HG02642 (cell line): ENCODE results near the gene SCARB1.
A peak's percentile ranks its signal among the peaks of the same experiment; 100 is the strongest.

ENCODE experiments used
- ATAC-seq: cut with Tn5 transposase; IDR thresholded peaks from one replicate; pipeline ENCODE4 v1.9.1; 2021; ENCODE audit warnings: mild to moderate bottlenecking; ENCODE audit not compliant: unreplicated experiment, poor library complexity

SCARB1 gene

GRCh38 chr12:124780752-124781685 lies 82.6 kb downstream of the SCARB1 start:
- ATAC-seq: no peak

GRCh38 chr12:124780336-124780735 lies 83.3 kb downstream of the SCARB1 start:
- ATAC-seq: no peak

GRCh38 chr12:124779161-124780141 lies 84.2 kb downstream of the SCARB1 start:
- ATAC-seq: peak; percentile 58

- no peak for ATAC-seq
Measured at GRCh38 chr12:124778411-124778810, 85.3 kb downstream of the SCARB1 start.

GRCh38 chr12:124777399-124778372 lies 86.0 kb downstream of the SCARB1 start:
- no peak for ATAC-seq

- ATAC-seq: no peak
Measured at GRCh38 chr12:124776125-124776513, 87.5 kb downstream of the SCARB1 start.

GRCh38 chr12:124774462-124775167 lies 89.0 kb downstream of the SCARB1 start:
- ATAC-seq: peak; percentile 78

- ATAC-seq: peak; percentile 31
Measured at GRCh38 chr12:124774054-124774461, 89.6 kb downstream of the SCARB1 start.

GRCh38 chr12:124772289-124773170 lies 91.1 kb downstream of the SCARB1 start:
- no peak for ATAC-seq

- no peak for ATAC-seq
Measured at GRCh38 chr12:124771462-124772288, 92.0 kb downstream of the SCARB1 start.

GRCh38 chr12:124770728-124771127 lies 92.9 kb downstream of the SCARB1 start:
- ATAC-seq: no peak

- no peak for ATAC-seq
Measured at GRCh38 chr12:124769881-124770512, 93.7 kb downstream of the SCARB1 start.

- ATAC-seq: no peak
Measured at GRCh38 chr12:124769163-124769530, 94.5 kb downstream of the SCARB1 start.

- ATAC-seq: no peak
Measured at GRCh38 chr12:124768452-124769162, 95.1 kb downstream of the SCARB1 start.

GRCh38 chr12:124767066-124767821 lies 96.4 kb downstream of the SCARB1 start:
- ATAC-seq: peak; percentile 75

GRCh38 chr12:124766727-124767065 lies 97.0 kb downstream of the SCARB1 start:
- no peak for ATAC-seq
